Aorta (tissue), 5 donors: Measurements from ENCODE around the gene TMEM183A. TPM values are rescaled to one million over a fixed set of nuclear protein-coding genes. Genes with fewer than 3 reads are reported as not detected.

Experiments
- ATAC-seq: fragments of 200-7000 bp; cut with Tn5 transposase; one replicate; pipeline ENCODE4 v1.9.1; 2022; ENCODE audit warnings: moderate library complexity; ENCODE audit not compliant: low FRiP score
- DNase-seq, 2 donors: peaks; one replicate each; pipeline ENCODE4 v3.0.0-alpha.2; 2020
- H3K27ac ChIP-seq, 2 donors: one replicate each; pipeline ENCODE4 v1.5.1; 2013; ENCODE audit warnings: low read length in 2 of 2, mild to moderate bottlenecking in 2 of 2, moderate library complexity in 2 of 2, control low read depth in 1 of 2, inconsistent platforms in 1 of 2, low read depth in 1 of 2
- H3K27me3 ChIP-seq, 2 donors: one replicate each; pipeline ENCODE4 v1.6.1; 2013; ENCODE audit warnings: control low read depth in 1 of 2, low read length in 1 of 2, mild to moderate bottlenecking in 1 of 2, moderate library complexity in 1 of 2; ENCODE audit not compliant: insufficient read depth in 2 of 2, control insufficient read depth in 1 of 2
- H3K36me3 ChIP-seq, 2 donors: one replicate each; pipeline ENCODE4 v1.6.1; 2013; ENCODE audit warnings: control low read depth in 1 of 2, low read length in 1 of 2, mild to moderate bottlenecking in 1 of 2; ENCODE audit not compliant: insufficient read depth in 2 of 2, control insufficient read depth in 1 of 2
- H3K4me1 ChIP-seq, 2 donors: one replicate each; pipeline ENCODE4 v1.6.1; 2013; ENCODE audit warnings: low read length in 2 of 2, control low read depth in 1 of 2, mild to moderate bottlenecking in 1 of 2, moderate library complexity in 1 of 2; ENCODE audit not compliant: insufficient read depth in 2 of 2, control insufficient read depth in 1 of 2
- H3K4me3 ChIP-seq, 2 donors: one replicate each; pipeline ENCODE4 v1.5.1; 2013; ENCODE audit warnings: low read length in 2 of 2, control low read depth in 1 of 2, mild to moderate bottlenecking in 1 of 2
- H3K9me3 ChIP-seq: one replicate; pipeline ENCODE4 v1.6.1; 2013; ENCODE audit warnings: mild to moderate bottlenecking, low read length; ENCODE audit not compliant: control insufficient read depth
- WGBS, 2 donors: extraction: QIAGEN DNeasy Blood & Tissue Kit; methylation state at CpG; one replicate each; pipeline ENCODE4 v1.1.7; 2013; 5-methylcytosine and 5-hydroxymethylcytosine counted together
- intact Hi-C, 2 donors: fragments of 100-400 bp; cut with DNase I; formaldehyde crosslinking; loops; one replicate each; pipeline versions ENCODE4 v1.14.2 to v1.15.0; 2022
- polyA plus RNA-seq, 2 donors: library from polyadenylated mRNA; stranded (reverse); fragments of 200-250 nt; gene quantifications; one replicate each; pipeline ENCODE4 v1.2.3, GENCODE V29; 2013
- total RNA-seq, 2 donors: library from RNA; stranded (reverse); fragmentation: NEBNext Ultra II Directional; extraction: Animal tissue kit (Norgen Biotek cat#: 25700); gene quantifications; one replicate each; pipeline ENCODE4 v1.2.1, GENCODE V29; 2021
- donor health status: healthy with polysubstance abuse.
- donor health status: Bipolar disorder and iron deficiency.
- donor health status: DM: no; HTN: no; CAD: no.
- donor health status: DM: no; HTN: no; CAD: no.
- donor health status: DM: yes; HTN: yes; CAD: no.

Gene TMEM183A
- total and polyA plus RNA-seq, 4 donors = 43.9 to 55.7 (median 47.3) TPM

DNA sequence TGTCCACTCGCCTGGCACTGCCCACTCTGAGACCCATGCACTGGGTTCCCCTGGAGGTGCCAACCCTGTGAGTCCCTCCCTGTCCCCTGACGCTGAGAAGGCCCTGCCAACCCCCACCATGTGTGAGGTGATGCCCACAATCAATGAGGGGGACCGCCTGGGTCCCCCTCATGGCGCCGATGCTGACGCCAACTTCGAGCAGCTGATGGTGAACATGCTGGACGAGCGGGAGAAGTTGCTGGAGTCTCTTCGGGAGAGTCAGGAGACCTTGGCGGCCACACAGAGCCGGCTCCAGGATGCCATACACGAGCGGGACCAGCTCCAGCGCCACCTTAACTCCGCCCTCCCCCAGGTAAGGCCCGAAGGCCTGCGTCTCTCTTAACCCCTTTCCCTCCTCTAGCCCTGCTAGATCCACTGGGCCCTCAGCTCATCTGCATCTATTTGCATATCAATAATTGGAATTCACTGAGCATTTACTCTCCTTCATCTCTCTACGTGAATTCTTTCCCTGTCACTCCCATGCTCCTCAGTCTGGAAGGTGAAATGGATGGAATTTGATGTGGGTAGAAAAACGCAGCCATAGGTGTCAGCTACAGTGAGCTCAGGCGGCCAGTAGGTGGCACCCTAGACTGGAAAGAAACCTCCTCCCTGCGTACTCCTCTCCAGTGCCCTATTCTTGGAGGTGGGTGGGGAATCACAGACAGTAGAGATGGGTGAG, 31.9 kb downstream of the TMEM183A start:
- Histone ChIP-seq H3K4me3 (no peak overlapping the region), H3K9me3 (no peaks in the 10 kb centered on the region), H3K27me3 (no peaks in the 10 kb centered on the region), H3K4me1 (no peaks in the 10 kb centered on the region), H3K36me3 (no peaks in the 10 kb centered on the region), H3K27ac (peak overlapping the region in 1 of 2 donors; percentile 73)
- ATAC-seq (peak; percentile 85), DNase-seq (peak; percentile 78 to 90)
- intact Hi-C loops = loop anchor here (1.0 to 5.0 kb wide), 3 partner anchors 133 to 178 kb away; no protein-coding TSS in a partner anchor
- WGBS, 2 donors = 47 to 52% methylated on average over 22 of the region's 22 CpGs

DNA sequence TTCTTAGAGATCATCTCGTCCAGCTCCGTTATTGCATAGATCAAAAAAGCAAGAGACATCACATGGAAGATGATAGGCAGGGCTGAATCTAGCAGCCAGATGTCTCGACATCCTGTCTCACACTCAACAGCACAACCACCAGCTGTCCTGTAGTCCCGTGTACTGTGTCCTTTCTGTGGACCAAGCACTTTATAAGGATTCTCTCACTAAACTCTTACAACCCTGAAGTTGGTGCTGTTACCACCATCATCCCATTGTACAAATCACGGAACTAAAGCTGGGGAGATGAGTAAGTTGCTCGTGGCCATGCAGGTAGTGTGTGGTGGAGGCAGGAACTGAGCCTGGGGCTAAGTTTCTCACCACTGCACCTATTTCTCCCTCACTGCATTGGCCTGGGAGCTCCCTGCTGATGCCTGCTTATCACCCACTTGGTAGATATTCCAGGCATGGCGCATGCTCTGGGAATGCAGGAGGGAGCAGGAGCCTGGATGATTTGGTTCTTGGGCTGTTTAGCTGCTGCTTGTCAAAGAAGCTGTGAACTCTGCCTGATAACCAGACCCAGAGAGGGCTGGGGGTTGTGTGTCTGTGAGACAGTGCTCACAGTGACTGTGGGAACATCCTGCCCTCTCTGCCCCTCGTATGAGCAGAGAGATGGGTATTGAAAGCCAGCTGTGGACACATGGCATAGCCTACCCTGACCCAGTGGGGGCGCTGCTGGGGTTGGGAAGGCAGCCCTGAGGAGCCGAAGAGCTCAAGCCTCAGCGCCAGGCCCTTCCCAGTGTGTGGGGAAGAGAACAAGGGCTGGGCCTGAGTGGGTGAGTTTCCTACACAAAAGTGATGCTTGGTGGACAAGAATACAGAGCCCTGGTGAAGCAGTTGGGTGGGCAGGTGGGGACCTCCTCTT, 32.7 kb downstream of the TMEM183A start:
- no peak overlapping the region for H3K4me3 ChIP-seq
- 63 to 65% methylated on average over 11 of the region's 11 CpGs for WGBS, 2 donors
- intact Hi-C loops = loop anchor here (2.0 to 5.0 kb wide), 2 partner anchors 132 to 177 kb away; no protein-coding TSS in a partner anchor
- H3K4me1 ChIP-seq = no peaks in the 10 kb centered on the region
- no peak for DNase-seq
- H3K27me3 ChIP-seq = no peaks in the 10 kb centered on the region
- H3K36me3 ChIP-seq = no peaks in the 10 kb centered on the region
- no peak overlapping the region for H3K27ac ChIP-seq
- H3K9me3 ChIP-seq = no peaks in the 10 kb centered on the region
- ATAC-seq = no peak

DNA sequence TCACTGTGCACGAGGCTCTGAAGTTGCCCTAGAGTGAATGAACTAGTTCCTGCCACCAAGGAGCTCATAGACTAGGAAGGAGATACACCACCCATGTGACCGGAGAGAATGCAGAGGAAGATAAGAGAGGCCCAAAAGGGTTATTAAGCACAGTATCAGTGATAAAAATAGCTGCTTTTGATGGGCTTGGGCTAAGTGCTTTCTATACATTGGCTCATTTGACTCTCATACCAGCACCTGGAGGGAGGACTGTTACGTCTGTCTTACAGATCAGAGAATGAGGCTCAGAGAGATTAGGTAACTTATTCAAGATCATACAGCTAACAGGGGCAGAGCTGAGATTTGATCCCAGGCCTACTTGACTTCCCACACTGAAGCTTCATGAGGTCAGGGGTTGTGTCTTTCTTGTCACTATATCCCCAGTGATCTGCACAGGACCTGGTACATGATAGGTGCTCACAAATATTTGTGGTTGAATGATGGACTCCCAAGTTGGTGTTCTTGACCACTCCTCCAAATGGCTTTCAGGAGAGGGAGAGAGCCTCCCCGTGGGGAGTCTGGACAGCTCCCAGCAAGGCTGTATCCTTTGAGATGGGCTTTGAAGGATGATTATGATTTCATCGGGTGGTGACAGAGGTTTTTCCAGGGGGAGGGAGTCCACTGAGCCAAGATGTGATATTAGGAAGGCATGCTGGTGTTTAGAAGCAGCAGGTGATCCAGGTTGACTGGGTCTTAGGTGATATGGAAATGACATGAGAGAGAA, 33.5 kb downstream of the TMEM183A start:
- Histone ChIP-seq H3K27me3 (no peaks in the 10 kb centered on the region), H3K4me1 (no peaks in the 10 kb centered on the region), H3K4me3 (no peak overlapping the region), H3K36me3 (no peaks in the 10 kb centered on the region), H3K9me3 (no peaks in the 10 kb centered on the region), H3K27ac (no peak overlapping the region)
- intact Hi-C loops = loop anchor here in 1 of 2 donors (5.0 kb wide), 1 partner anchor 132 kb away; no protein-coding TSS in a partner anchor
- WGBS, 2 donors = 71 to 74% methylated on average over 5 of the region's 5 CpGs
- ATAC-seq = no peak
- no peak for DNase-seq

DNA sequence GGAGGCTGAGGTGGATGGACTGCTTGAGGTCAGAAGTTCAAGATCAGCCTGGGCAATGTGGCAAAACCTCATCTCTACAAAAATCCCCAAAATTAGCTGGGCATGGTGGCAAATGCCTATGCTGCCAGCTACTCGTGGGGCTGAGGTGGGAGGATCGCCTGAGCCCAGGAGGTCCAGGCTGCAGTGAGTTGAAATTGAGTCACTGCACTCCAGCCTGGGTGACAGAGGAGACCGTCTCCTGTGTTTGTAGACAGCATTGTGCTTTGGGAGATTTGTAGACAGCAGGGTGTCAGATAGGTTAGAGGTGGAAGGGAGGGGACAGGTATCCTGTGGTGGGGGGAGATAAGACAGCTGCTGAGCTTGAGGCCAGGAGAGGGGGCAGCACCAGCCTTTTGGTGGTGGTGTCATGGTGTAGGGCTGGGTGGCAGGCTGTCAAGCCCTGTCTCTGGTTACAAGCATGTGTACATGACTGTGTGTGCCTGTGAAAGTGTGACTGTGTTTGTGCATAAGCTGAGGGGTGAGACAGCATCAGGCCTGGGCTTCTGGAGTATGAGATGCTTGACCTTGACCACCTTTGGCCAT, 34.3 kb downstream of the TMEM183A start:
- whole genome bisulfite sequencing, 2 donors = 73 to 88% methylated on average over 3 of the region's 3 CpGs
- no peaks in the 10 kb centered on the region for H3K9me3 ChIP-seq
- no peak for DNase-seq
- no peaks in the 10 kb centered on the region for H3K36me3 ChIP-seq
- intact Hi-C loops = loop anchor here in 1 of 2 donors (5.0 kb wide), 1 partner anchor 131 kb away; no protein-coding TSS in a partner anchor
- no peaks in the 10 kb centered on the region for H3K27me3 ChIP-seq
- no peaks in the 10 kb centered on the region for H3K4me1 ChIP-seq
- H3K27ac ChIP-seq = no peak overlapping the region
- ATAC-seq = no peak
- H3K4me3 ChIP-seq = no peak overlapping the region

DNA sequence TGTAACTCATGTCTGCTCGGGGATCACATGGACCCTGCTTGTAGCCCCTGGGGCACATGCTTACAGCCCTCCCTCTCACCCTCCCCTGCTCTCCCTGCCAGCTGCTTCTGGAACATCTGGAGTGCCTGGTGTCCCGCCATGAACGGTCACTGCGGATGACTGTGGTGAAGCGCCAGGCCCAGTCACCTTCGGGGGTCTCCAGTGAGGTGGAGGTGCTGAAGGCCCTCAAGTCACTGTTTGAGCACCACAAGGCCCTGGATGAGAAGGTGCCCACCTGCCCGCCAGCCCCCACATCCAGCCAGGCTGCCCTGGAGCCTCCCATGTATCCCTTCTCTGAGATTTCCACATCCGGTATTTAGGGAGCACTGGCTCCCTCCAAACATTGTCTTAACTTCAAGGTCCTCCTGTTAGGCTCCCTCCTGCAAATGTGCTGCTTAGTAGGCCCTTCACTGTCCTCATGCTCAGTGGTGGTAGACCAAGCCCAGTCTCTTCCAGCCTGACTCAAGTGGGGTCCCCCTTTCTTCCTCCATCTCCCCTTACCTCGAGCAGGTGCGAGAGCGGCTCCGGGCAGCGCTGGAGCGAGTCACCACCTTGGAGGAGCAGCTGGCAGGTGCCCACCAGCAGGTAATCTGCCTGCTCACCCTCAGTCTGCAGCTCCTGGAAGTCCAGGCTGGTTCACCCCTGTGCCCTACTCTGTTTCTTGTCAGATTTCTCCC, 36.8 kb downstream of the TMEM183A start:
- no peak for DNase-seq
- Histone ChIP-seq H3K4me1 (no peaks in the 10 kb centered on the region), H3K4me3 (no peak overlapping the region), H3K9me3 (no peaks in the 10 kb centered on the region), H3K27me3 (no peaks in the 10 kb centered on the region), H3K36me3 (no peaks in the 10 kb centered on the region), H3K27ac (no peak overlapping the region)
- WGBS, 2 donors = 94 to 96% methylated on average over 14 of the region's 14 CpGs
- no peak for ATAC-seq
- intact Hi-C loops = loop anchor here in 1 of 2 donors (5.0 kb wide), 1 partner anchor 128 kb away; no protein-coding TSS in a partner anchor

DNA sequence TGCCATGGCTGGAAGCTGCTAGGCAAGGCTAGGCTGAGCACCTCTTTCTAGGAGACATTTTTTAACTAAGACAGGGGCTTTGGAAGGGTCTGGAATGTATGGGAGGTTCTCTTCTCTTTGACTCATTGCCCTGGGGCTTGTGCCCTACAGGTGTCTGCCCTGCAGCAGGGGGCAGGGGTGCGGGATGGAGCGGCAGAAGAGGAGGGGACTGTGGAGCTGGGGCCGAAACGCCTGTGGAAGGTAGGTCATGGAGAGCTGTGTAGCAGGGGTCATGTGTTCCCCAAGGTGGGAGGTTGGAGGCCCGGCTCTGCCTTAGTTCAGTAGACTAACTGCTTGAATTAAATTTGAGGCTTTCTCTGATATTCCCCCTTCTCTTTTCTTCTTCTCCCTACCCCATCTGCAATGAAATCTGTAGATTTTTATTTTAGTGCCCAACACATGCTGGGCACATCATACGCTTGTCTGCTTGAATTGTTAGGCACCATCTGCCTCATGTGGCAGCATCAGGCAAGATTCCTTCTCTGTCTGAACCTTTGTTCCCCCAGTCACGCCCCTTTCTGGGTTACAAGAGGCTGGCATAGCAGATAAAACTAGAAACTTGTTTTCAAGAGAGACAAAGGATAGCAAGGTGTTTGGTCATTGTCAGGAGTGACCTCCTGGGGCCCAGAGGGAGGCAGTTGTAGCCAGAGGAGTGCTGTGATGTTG, 37.5 kb downstream of the TMEM183A start:
- Histone ChIP-seq H3K36me3 (no peaks in the 10 kb centered on the region), H3K4me1 (no peaks in the 10 kb centered on the region), H3K4me3 (no peak overlapping the region), H3K27ac (no peak overlapping the region), H3K9me3 (no peaks in the 10 kb centered on the region), H3K27me3 (no peaks in the 10 kb centered on the region)
- peak in 1 of 2 donors; percentile 42 for DNase-seq
- 92 to 98% methylated on average over 7 of the region's 7 CpGs for WGBS, 2 donors
- intact Hi-C loops = loop anchor here in 1 of 2 donors (5.0 kb wide), 1 partner anchor 128 kb away; no protein-coding TSS in a partner anchor
- no peak for ATAC-seq

DNA sequence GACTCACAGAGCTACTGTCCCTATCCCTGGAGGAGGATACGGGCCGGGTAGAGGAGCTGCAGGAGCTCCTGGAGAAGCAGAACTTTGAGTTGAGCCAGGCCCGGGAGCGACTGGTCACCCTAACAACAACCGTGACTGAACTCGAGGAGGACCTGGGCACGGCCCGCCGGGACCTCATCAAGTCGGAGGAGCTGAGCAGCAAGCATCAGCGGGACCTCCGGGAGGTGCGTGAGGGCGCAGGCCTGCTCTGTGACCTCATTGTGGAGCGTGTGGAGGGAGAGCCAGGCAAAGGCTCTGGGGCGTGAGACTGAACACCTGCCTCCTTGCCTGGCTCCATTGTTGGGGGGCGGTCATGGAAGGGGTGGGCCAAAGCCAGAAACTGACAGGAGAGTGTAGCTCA, 38.2 kb downstream of the TMEM183A start:
- DNase-seq = peak in 1 of 2 donors; percentile 74
- no peaks in the 10 kb centered on the region for H3K36me3 ChIP-seq
- no peak overlapping the region for H3K27ac ChIP-seq
- no peaks in the 10 kb centered on the region for H3K27me3 ChIP-seq
- no peak for ATAC-seq
- no peaks in the 10 kb centered on the region for H3K9me3 ChIP-seq
- H3K4me1 ChIP-seq = no peaks in the 10 kb centered on the region
- intact Hi-C loops = no loop called here
- WGBS, 2 donors = 93 to 95% methylated on average over 17 of the region's 17 CpGs
- H3K4me3 ChIP-seq = no peak overlapping the region
